ENCODE results near the gene TUT1.

GRCh38 chr11:62607714-62608113, 16.4 kb upstream of the TUT1 start:
- no peak for TF ChIP-seq GATA3 (IDR thresholded peaks at IDR 0.05; ENCODE audit: low read depth, low read length)
- TF ChIP-seq GATA2 (IDR thresholded peaks at IDR 0.05; ENCODE audit: low read depth, low read length), result no peak

Data from SH-SY5Y (cell line).